GM12864 (cell line): ENCODE measurements around the gene TMEM141.

Source experiments
- DNase-seq: peaks from one replicate; pipeline ENCODE4 v3.0.0-alpha.2; 2011; ENCODE audit warnings: low read depth
- H3K4me3 ChIP-seq: 2 replicates; pipeline ENCODE4 v1.5.1; 2011; ENCODE audit warnings: mild to moderate bottlenecking, low read depth, low read length, control low read depth
- TF ChIP-seq, protein P1 (sequence below): IDR thresholded peaks from 2 replicates; pipeline ENCODE4 v1.5.1; 2011; ENCODE audit warnings: low read depth, mild to moderate bottlenecking, moderate library complexity, low read length, control low read depth, inconsistent platforms; ENCODE audit errors: missing control alignments

The TMEM141 gene

DNA sequence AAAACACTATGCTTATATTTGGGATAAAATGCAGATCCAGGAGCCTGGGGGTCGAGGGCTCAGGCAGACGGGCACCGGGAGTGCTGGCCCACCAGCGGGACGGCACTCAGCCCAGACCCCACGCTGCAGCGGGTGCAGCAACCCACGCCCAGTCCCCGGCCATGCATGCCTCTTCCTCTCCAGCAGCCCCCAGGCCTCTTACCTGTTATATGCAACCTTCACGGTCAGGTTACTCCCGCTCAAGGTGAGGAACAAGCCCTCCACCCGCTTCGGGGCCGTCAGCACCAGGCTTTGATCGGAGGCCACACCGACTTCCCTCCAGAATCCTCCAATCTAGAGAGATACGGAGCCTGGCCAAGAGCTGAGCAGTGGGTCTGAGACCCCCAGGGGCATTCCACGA lies 34.3 kb upstream of the TMEM141 start:
- no peak overlapping the region for H3K4me3 ChIP-seq
- TF ChIP-seq, protein P1, sequence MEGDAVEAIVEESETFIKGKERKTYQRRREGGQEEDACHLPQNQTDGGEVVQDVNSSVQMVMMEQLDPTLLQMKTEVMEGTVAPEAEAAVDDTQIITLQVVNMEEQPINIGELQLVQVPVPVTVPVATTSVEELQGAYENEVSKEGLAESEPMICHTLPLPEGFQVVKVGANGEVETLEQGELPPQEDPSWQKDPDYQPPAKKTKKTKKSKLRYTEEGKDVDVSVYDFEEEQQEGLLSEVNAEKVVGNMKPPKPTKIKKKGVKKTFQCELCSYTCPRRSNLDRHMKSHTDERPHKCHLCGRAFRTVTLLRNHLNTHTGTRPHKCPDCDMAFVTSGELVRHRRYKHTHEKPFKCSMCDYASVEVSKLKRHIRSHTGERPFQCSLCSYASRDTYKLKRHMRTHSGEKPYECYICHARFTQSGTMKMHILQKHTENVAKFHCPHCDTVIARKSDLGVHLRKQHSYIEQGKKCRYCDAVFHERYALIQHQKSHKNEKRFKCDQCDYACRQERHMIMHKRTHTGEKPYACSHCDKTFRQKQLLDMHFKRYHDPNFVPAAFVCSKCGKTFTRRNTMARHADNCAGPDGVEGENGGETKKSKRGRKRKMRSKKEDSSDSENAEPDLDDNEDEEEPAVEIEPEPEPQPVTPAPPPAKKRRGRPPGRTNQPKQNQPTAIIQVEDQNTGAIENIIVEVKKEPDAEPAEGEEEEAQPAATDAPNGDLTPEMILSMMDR: no peak
- no peak for DNase-seq

DNA sequence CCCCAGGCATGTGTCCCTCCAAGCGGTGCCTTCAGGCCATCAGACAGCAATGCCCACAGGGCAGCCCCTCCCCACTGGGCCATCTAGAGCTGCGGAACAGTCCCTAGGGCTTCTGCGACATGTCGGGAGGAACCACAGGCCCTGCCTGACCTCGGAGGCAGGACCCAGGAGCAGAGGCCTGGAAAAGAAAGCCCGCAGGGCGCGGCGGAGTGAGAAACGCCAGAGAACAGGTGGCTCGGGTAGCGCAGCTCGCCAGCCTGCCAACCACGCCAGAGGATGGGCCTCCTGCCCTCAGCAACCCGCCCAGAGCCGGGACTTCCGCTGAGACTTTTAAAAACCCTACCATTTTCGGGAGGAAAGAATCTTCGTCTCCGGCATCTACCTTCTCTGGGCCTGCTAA lies 33.8 kb upstream of the TMEM141 start:
- no peak for DNase-seq
- H3K4me3 ChIP-seq: no peak overlapping the region
- TF ChIP-seq, protein P1: no peak

DNA sequence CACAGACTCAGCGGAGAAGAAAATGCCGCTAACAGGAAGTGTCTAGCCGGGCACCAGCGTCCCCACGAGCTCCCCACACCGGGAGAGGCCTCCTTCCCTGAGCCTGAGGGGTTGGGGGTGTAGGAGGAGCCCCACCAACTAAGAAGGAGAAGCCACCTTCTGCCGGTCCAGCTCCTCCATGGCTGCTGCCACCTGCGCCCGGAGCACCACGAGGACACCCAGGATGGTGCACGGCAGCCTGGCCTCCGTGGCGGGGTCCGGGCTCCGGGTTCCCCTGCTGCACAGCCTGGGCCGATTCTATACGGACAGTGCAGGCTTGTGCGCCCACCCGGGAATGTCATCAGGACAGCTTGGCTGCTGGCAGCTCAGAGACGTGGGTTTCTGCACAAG lies 33.4 kb upstream of the TMEM141 start:
- no peak for DNase-seq
- TF ChIP-seq, protein P1: no peak
- no peak overlapping the region for H3K4me3 ChIP-seq

DNA sequence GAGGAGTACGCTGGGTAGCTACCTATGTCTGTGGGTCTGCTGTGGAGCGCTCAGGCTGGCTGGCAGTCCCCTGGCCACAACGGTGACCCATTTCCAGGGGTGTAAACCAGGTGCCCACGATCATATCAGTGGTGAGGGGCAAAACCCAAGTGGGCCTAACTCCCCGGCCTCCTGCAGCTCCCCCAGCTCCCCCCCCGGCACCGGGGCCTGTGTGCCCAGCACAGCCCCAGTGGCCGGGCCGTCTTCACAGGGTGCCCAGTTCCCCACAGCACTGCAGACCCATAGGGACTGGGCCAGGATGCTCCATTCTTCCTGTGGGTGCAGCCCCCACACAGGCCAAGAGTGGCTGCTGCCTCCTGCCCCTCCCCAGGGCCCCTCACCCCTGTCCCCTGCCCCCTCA lies 32.1 kb upstream of the TMEM141 start:
- DNase-seq: no peak
- TF ChIP-seq, protein P1: no peak
- no peak overlapping the region for H3K4me3 ChIP-seq

DNA sequence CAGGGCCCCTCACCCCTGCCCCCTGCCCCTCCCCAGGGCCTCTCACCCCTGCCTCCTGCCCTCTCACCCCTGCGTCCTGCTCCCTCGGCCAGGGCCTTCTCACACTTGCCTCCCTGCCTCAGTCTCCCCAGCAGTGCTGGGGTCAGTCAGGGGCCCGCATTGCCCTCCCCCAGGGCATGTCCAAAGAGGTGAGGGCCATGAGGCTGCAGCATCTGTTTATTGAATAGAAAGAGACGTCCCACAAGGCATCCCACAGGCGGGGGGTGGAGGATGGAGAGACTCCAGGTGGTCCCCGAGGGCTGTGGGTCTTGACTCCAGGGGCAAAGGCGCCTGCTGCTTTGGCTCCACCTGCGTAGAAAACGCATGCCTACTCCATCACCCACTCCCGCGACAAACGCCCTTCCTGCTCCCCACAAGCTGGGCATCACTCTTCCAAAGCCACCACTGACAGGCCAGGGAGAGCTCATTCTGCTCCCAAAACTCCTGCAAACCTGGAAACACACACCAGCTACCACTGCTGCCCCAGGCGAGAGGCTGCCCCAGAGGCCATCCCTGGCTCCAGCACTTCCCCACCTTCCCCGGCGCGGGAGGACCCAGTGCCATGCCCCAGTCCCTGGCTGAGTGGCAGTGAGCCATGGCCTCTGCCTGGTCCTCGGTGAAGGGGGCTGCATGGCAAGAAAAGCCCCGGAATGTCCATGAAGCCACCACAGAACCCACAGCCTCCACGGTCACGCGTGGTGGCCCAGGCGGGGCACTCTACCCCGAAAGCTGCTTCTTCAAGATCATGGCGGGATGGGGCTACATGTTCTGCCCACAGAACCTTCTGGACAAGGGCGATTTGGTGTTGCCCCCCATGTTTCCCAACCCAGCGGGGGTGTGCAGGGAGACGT lies 31.5 kb upstream of the TMEM141 start:
- no peak overlapping the region for H3K4me3 ChIP-seq
- no peak for DNase-seq
- TF ChIP-seq, protein P1: no peak

DNA sequence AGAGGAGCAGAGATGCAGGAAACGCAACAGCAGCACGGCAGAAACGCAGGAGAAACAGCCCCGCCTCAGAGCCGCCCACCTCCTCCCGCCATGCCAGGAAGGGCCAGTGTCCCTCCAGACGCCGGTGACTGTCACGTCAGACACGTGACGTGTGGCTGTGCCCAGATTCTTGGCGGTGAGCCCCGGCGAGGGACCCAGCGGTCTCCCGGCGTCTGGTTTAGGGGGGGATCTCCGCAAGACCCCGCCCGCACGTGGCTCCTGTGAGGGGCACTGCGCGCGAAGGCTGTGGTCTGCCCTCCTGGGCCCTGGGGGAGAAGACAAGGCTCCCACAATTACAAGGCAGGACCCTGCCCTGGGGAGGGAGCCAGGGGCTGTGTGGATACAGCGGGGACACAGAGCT lies 30.7 kb upstream of the TMEM141 start:
- TF ChIP-seq, protein P1: no peak
- no peak for DNase-seq
- no peak overlapping the region for H3K4me3 ChIP-seq
